ENCODE measurements around the gene EVL. TPM values are rescaled to one million over a fixed set of nuclear protein-coding genes. Genes with fewer than 3 reads are reported as not detected.

Gene EVL
- total RNA-seq, 1 donor from 2014 or later, result 36.2 TPM

DNA sequence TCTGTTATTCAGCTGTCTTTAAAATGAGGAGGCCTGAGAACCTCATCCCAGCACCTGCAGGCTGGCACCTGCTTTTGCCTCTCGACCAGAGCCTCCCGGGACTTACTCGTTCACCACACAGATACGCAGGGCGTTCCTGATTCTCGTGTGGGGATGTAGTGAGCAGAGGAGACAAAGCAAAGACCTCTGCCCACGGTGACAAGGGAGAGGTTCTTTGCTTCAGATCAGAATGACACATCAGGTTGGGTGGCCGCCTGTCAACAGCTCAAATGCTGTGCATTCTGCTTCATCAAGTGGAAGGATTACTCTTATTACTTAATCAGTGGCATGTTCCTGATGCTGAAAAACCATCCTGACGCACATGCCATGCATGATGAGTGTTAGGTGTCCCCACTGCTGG is 69.9 kb downstream of the EVL start:
- DNase-seq (no peak), ATAC-seq (ENCODE audit: poor library complexity) (no peak)
- intact Hi-C loops (cut with DNase I), result no loop called here

DNA sequence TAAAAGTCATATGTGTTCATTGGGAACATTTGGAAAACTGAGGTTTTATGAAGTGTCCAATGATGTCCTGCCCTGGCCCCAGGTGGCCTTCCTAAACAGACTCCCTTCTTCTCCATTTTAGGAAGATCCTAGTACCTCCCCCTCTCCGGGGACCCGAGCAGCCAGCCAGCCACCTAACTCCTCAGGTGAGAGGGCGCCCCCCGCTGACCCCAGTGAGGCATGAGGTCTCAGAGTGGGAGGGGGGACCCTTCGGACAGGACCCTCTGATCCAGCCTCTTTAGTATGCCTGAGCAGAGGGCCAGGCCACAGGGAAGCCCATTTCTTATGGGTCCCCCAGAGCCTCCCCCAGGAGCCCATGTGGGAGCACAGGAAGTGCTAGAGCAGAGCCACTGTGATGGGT is 70.6 kb downstream of the EVL start:
- DNase-seq (no peak), ATAC-seq (ENCODE audit: poor library complexity) (no peak)
- intact Hi-C loops (cut with DNase I), result no loop called here

GRCh38 chr14:100137173-100137572 is 72.0 kb downstream of the EVL start:
- intact Hi-C loops (cut with DNase I), result no loop called here
- ATAC-seq (ENCODE audit: poor library complexity) (no peak), DNase-seq (no peak)

DNA sequence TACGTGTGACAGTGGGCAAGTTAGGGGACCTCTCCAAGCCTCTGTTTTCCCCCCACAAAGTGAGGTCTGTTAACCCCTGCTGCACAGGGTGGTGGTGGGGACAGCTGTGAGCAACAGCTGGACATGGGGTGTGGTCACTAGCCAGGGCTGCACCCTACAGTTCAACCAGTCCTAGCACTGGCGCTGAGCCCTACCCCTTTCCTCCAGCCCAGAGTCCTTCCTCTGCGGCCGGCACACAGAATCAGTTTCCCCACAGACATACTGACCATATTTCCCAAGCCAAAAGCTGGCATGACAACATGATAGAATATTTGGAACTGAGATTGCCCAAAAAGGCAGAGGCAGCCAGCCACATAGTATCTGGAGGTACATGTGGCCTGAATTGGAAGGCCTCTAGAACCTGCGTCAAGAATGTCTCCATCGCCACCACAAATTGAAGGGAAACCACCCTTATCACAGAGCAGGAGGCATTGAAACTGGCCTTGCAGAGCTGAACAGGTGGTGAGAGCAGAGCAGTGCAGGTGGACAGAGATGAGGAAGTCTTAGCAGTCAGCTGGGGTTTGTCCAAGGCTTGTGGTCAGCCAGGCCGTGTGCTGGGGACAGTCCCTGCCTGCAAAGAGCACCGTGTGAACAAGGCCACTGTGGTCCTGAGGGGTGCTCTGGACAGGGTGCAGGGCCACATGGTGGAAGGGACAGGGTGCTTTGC is 73.0 kb downstream of the EVL start:
- intact Hi-C loops (cut with DNase I), result no loop called here
- ATAC-seq (ENCODE audit: poor library complexity), result no peak
- no peak for DNase-seq

DNA sequence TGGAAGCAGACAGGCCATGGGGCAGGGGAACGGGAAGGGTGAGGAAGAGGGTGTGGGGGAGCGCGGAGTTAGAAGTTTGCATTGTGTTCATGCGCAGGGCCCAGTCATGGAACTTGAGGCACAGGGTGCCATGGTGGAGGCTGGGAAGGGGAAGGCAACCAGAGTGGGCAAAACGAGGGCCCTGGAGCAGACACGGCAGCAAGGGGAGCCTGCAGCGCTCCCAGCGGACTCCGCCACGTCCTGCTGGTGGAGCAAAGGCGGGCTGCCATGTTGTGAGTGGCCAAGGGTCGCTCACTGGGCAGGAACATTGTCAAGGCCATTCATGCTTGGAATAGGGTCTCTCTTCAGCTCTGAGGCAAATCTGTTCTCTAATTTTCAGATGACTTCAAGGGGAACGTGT is 73.7 kb downstream of the EVL start:
- no peak for ATAC-seq (ENCODE audit: poor library complexity)
- intact Hi-C loops (cut with DNase I), result no loop called here
- no peak for DNase-seq

- DNase-seq (no peak), ATAC-seq (ENCODE audit: poor library complexity) (no peak)
- intact Hi-C loops (cut with DNase I), result no loop called here
Observed at GRCh38 chr14:100140452-100141078, 75.3 kb downstream of the EVL start.

DNA sequence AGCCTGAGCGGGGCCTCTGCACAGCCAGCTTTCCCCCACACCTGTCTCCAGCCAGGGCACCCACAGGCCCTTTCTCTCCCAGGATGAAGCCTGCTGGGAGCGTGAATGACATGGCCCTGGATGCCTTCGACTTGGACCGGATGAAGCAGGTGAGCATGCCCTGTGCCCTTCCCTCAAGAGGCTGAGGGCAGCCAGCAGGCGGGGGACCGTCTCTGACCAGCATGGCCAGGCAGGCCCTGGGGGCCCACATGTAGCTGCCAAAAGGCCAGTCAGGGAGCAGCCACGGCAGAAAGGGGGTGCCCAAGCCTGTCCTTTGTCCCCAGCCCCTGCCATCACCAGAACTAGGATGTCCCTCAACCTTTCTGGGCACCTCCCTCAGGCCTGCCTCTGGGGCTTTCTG is 75.9 kb downstream of the EVL start:
- intact Hi-C loops (cut with DNase I), result no loop called here
- DNase-seq (no peak), ATAC-seq (ENCODE audit: poor library complexity) (no peak)

- DNase-seq (peak; percentile 69), ATAC-seq (ENCODE audit: poor library complexity) (peak; percentile 47)
- intact Hi-C loops (cut with DNase I), result no loop called here
Observed at GRCh38 chr14:100142073-100143040, 77.1 kb downstream of the EVL start.

- intact Hi-C loops (cut with DNase I), result no loop called here
- no peak for ATAC-seq (ENCODE audit: poor library complexity)
- no peak for DNase-seq
Observed at GRCh38 chr14:100143523-100143922, 78.3 kb downstream of the EVL start.

GRCh38 chr14:100143934-100144333 is 78.7 kb downstream of the EVL start:
- ATAC-seq (ENCODE audit: poor library complexity), result no peak
- intact Hi-C loops (cut with DNase I), result no loop called here
- no peak for DNase-seq

DNA sequence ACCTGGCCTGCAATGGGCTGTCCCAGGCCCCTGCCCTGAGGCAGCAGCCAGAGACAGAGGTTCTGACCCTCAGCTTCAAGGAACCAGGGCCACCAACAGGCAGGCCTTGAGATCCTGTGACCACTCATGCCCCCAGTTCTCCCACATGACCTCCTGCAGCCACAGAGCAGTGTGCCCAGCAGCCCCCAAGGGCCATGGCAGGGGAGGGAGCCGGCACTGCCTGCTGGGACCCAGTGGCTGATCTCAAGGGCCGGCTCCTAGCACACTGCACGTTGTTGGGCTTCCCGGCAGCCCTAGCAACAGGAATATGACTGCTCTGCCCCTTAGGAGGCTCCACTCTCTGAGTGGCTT is 79.4 kb downstream of the EVL start:
- no peak for DNase-seq
- intact Hi-C loops (cut with DNase I), result no loop called here
- no peak for ATAC-seq (ENCODE audit: poor library complexity)

DNA sequence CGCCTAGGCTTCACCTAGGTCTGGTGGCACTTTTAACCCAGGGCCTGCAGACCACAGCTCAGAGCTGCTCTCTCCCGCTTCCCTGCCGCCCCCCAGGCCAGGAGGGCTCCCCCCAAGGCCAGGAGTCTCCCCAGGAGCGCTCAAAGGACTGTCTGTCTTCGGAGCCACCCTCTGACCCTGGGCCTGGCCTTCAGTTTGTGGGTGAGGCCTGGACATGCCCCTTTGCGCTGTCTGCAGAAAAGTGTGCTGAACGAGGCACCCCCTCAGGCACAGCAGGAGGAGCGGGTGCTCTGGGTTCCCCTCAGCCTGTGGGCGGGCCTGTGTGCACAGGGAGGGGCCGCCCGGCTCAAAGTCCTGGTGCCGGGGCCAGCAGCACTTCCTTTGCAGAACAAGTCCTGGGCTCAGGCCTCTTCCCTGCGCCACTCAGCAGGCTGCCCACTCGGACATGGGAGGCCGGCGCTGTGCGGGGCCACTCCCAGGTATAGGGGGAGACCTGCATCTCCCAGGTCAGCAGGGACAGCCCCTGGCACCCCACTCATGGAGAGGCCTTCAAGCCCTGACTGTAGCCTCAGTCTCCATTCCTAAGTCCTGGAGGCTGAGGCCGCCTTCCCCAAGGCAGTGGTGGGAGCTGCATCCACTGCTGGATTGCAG is 79.9 kb downstream of the EVL start:
- ATAC-seq (ENCODE audit: poor library complexity) (no peak), DNase-seq (no peak)
- intact Hi-C loops (cut with DNase I), result no loop called here

- intact Hi-C loops (cut with DNase I), result no loop called here
- DNase-seq (no peak), ATAC-seq (ENCODE audit: poor library complexity) (no peak)
Observed at GRCh38 chr14:100145682-100146464, 80.7 kb downstream of the EVL start.

GRCh38 chr14:100146531-100147091 is 81.4 kb downstream of the EVL start:
- intact Hi-C loops (cut with DNase I), result no loop called here
- DNase-seq, result no peak
- no peak for ATAC-seq (ENCODE audit: poor library complexity)

DNA sequence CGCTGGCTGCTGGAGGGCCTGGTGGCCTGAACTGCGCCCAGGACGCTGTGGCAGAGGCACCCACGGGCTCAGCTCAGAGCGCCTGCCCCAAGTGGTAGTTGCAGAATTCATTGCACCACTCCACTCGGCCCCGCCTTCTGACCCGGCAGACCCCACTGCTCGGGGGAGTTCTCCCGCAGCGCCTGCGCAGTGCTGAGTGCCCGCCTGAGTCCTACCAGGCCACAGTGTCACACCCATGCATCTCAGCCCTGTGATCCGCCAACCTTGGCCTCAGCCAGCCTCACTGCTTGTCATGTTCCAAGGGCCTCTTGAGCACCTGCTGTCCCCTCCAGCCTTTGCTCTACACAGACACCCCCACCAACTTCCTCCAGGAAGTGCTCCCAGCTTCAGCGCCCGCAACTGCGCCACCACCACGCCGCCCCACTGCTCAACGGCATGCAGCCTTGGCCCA is 82.0 kb downstream of the EVL start:
- ATAC-seq (ENCODE audit: poor library complexity), result no peak
- intact Hi-C loops (cut with DNase I), result no loop called here
- DNase-seq, result no peak

DNA sequence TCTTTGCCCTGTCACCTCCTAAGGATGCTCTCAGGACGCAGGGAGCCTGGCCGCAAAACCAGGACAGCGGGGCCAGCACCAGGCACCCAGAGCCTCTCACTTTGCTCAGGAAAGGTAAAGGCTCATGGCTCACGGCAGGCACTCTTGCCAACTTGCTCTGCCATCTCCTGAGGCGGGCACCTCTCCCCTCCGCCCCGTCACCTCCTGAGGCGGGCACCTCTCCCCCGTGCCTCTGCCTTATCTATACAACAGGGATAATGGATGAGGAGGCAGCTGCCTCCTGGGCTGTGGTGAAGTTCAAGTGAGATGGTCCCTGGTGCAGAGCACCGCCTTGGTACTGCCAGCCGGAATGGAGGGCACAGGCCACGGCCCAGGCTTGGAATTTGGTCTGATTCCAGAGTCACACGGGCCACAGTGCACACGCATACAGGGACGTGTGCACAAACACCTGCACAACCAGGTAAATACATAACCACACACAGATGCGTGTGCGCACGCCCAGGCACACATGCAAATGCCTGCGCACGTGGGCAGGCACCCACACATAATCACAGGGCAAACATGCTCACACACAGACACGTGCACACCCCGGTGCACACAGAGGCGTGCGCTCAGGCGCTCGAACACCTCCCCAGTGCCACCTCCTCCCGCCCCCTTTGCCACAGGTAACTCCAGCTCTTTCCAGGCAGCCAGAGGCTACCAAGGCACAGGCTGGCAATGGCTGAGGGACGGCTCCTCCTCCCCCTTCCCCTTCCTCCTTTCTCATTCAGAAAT is 82.7 kb downstream of the EVL start:
- ATAC-seq (ENCODE audit: poor library complexity) (no peak), DNase-seq (no peak)
- intact Hi-C loops (cut with DNase I), result no loop called here

Data from Right ventricle myocardium superior (tissue), 1 donor.